Measurements from ENCODE around the gene PIK3R6.

The PIK3R6 gene

DNA sequence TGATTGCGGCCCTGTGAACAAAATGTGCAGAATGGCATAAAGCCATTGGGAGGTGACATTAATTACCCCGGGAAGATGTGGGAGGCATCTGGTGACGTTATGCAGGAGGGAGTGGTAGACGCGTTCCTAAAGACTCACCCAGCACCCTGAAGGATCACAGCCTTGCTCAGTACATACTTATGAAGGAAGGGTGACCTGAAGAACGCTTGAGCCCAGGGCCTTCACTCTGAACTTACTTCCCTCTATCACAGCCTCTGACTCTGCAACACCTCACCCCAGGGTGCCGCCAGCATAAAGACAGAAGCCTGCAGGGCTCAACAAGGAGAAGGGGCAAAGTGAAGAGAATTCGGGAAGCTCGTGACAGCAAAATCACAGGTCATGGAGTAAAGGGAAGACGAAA, 77.7 kb downstream of the PIK3R6 start:
- DNase-seq = peak; percentile 19

- DNase-seq = no peak
Measured at GRCh38 chr17:8788998-8789397, 78.5 kb downstream of the PIK3R6 start.

DNA sequence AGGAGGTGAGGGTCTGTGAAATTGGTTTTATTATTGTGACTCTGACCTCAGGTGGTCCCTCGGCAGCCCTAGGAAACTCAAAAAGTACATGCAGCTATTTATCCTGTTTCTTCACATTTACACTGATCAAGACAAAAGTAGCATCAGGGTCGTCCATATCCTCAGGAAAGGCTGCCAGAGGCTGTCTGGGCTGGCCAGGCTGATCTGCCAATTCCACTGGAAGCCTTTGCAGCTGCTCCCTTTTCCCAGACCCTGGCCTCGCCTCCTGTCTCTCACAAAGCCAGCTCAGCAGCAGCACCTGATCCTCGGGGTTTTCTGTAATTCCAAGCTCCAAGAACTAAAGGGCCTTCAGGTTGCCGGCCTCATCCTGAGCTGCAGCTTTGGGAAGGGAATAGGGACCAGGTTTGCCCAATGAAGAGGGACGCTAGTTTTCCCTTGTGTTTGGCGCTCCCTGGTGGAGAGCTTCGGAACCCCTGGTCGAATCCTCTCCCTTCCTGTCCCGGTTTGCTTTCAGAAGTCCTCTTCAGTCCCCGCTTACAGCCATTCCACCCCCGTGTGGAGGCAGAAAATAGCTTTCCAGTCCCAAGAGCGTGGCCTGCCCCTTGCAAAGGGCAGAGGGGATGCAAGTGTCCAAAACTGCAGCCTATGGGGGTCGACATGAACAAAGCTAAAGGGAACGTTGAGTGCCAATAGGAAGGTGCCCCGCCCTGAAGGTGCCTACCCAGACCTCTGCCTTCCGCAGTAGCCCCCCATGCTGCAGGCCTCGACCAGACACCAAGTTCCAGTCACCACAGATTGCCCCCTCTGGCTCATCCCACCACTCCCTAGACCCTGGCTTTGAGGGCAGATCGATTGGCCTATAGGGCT, 81.7 kb downstream of the PIK3R6 start:
- peak; percentile 91 for DNase-seq

DNA sequence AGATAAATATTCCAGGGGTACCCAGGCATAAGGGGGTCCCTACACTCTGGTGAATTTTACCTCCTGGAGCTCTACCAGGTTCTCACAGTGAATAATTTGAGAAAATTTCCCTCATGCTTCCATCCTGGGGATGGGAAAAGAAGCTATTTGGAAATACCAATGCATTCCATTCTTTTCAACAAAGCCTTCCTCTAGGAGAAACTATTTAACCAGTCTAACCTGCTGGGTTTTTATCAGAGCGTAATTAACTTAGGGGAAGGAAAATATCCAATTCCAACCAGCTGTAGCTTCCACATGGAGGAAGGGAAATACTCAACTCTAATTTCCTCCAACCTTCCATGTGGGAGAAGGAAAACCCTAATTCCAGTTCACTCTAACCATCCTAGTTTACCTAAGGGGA, 85.3 kb downstream of the PIK3R6 start:
- DNase-seq = peak; percentile 14

DNA sequence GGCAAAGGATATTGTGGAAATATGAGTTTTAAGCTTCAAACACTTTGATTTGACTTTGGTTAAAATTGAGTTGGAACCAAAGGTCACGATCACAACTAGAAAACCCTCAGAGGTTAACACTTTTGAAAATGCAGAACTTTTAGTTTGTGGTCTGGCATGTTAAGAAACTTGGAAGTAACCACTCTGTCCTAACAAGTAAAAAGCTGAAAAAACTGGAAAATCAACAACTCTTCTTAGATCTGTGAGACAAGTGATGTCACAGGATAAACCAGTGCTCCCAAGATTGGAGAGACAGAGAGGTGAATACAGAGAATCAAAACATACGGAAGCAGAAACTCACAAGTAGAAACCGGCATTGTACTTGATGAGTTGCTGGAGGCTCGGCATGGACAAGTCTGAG, 85.7 kb downstream of the PIK3R6 start:
- peak; percentile 19 for DNase-seq

DNA sequence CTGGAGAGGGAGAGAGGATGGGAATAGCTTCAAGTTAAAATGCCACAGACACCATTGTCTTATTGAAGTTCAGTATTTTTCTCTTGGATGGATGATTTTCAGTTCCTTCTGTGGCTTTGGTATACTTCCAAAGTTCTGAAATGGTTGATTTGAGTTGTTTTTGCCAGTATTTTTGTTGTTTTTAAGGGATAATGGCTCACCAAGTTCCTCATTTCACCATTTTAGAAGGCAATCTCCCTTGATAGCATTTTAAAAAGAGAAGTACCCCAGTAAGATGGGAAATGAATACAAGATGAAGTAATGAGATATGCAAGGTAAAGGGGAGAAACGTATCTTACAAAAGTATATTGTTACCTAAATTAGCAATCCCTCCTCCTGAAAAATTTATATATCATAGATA, 90.6 kb downstream of the PIK3R6 start:
- DNase-seq = no peak

- DNase-seq = no peak
Measured at GRCh38 chr17:8776248-8776647, 91.2 kb downstream of the PIK3R6 start.

DNA sequence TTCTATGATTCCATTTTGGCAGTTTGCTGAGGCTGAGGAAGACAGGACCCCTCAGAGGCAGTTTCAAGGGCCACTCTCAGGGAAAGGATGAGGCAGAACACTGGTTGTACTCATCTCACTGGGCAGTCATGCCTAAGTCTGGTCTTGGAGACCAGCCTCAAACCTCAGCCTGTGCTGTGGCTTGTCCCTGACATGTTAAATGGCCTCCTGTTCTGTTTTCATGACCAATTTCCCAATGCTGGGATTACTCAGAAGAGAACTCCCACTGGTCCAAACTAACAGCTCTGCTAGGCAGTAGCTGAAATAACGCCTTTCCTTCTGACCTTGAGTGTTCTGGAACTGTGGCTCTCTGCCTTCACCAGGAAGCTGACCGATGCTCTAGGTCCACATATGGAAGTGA, 100.7 kb downstream of the PIK3R6 start:
- no peak for DNase-seq

DNA sequence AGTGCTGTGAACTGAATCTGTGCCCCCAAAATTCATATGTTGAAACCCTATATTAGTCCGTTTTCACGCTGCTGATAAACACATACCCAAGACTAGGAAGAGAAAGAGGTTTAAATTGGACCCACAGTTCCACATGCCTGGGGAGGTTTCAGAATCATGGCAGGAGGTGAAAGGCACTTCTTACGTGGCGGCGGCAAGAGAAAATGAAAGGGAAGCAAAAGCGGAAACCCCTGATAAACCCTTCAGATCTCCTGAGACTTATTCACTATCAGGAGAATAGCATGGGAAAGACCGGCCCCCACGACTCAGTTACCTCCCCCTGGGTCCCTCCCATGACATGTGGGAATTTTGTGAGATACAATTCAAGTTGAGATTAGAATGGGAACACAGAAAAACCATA, 105.5 kb downstream of the PIK3R6 start:
- no peak for DNase-seq

DNA sequence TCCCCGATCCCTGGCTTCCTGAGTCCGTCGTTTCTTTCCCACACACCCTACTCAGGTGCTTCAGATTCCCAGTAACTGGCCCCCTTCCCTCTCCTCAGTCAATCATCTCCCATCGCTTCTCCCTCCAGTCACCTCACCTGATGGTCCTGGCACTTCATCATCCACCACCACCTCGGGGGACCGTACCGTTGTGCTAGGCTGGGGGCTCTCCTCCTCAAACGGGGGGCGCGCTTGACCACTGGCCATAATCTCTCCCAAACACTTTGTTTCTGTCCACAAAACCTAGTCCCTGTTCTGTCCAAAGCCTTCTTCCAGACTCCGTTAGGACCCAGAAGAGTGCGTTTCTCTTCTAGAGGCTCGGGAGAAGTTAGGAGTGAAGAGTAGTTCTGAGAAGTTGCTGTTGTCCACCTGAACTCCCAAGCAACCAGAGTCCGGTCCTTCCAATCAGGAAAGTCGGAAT, 109.3 kb downstream of the PIK3R6 start, which contains the start of gene SPDYE4:
Gene SPDYE4, minus strand, starts transcription at position 410 of the 460 bp plus-strand sequence. Its CDS starts 164 bp downstream, at position 246.
- DNase-seq = no peak

DNA sequence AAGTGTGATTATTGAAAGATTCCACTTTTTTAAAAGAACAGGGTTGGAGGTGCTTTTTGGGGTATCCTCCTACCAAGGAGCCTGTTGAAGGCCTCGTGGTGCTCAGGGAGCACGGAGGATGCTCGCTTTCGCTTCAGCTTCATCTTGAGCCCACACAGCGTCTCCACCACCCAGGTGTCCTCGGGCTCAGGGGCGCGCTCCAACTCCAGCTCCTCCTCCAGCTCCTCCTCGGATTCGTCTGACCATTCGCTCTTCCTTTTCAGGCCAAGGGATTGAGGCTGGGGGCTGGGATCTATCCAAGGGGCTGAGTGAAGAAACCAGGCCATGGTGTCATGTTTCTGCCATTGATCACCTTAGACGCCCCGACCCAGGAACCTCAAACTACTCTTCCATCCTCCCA, 110.3 kb downstream of the PIK3R6 start:
- DNase-seq = no peak

- no peak for DNase-seq
Measured at GRCh38 chr17:8755590-8756255, 111.8 kb downstream of the PIK3R6 start.

GRCh38 chr17:8754890-8755289, 112.6 kb downstream of the PIK3R6 start:
- no peak for DNase-seq

DNA sequence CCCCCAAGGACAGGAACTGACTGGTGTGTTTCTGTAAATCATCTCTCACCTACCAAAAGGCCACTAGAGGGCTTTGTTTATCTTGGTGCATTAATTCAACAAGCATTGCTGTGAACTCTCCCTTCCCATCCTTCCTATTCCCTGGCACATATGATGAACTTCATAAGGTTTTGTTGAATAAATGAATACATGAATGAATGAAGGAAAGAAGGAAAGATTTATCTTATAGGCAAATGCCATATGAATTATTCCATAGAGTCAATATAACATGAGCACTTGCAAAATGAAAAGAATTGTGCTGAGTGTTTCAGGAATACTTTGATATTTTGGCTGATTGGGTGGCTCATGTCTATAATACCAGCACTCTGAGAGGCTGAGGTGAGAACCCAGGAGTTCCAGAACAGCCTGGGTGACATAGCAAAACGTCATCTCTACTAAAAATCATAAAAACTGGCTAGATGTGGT, 113.5 kb downstream of the PIK3R6 start:
- DNase-seq = no peak

DNA sequence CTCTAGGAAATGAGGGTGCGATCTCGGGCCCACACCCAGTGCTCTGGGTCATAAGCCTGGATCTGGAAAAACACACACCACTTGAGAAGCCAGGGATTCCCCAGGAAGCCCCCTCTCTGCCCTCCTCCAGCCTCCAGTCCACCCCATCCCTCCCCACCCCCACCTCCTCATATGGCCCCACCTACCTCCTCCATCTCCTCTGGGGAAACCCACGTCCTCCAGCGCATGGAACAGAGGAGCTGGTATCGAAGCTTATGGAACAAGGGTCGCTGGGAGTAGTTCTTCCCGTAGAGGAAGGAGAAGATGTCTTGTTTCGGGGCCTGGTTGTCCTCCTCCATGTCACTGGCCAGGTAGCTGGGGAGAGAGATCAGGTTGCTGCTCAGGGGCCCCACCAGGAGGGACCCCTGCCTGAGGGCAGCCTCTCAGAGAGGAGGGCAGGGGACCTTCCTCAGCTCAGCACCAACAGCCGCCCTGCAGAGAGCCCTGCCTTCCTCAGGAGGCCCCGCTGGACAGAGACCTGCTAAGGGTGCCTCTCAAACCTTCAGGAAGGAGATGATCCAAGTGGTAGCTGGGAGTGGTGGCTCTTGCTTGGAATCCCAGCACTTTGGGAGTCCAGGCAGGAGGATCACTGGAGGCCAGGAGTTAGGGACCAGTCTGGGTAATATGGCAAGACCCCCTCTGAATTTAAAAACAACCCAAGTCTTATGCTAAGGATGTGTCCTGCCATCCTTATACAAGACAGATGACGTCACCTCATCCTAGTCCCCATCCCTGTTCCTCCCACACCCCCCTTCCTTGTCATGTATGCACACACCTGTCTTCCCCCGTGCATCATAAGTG, 114.1 kb downstream of the PIK3R6 start:
- DNase-seq = no peak
